ENCODE results near the gene HP. TPM values are rescaled to one million over a fixed set of nuclear protein-coding genes. Genes with fewer than 3 reads are reported as not detected.
"Not testable (repeated sequence)": the region's sequence is repeated elsewhere in the genome, so short reads cannot be mapped to it uniquely, and the experiment has no call there.

The HP gene
- under 1 TPM; 0.47 to 0.78 (median 0.51) TPM for polyA plus RNA-seq (ENCODE audit: insufficient read length in 3 of 3)

- not testable (repeated sequence) for DNase-seq (ENCODE audit: low read depth in 3 of 3, low spot score in 2 of 3)
These were observed at the start of gene HP for GRCh38 chr16:72054254-72054847. Gene HP, plus strand, starts transcription at chr16:72054505. Its CDS starts 148 bp downstream, at chr16:72054653.

GRCh38 chr16:72008065-72008423 lies 46.3 kb upstream of the HP start:
- DNase-seq (ENCODE audit: low read depth in 3 of 3, low spot score in 2 of 3) = not testable (repeated sequence)

GRCh38 chr16:72008424-72009216 lies 45.7 kb upstream of the HP start, which contains the start of gene DHODH:
Gene DHODH, plus strand, starts transcription at chr16:72008744. Its CDS starts 21 bp downstream, at chr16:72008765.
- DNase-seq (ENCODE audit: low read depth in 3 of 3, low spot score in 2 of 3) = peak; percentile 86 to 94 (median 89)

GRCh38 chr16:72009779-72010178 lies 44.5 kb upstream of the HP start:
- DNase-seq (ENCODE audit: low read depth in 3 of 3, low spot score in 2 of 3) = no peak

- DNase-seq (ENCODE audit: low read depth in 3 of 3, low spot score in 2 of 3) = no peak
These were observed 41.7 kb upstream of the HP start for GRCh38 chr16:72012607-72013006.

GRCh38 chr16:72013389-72013788 lies 40.9 kb upstream of the HP start:
- no peak for DNase-seq (ENCODE audit: low read depth in 3 of 3, low spot score in 2 of 3)

GRCh38 chr16:72013888-72014581 lies 40.3 kb upstream of the HP start:
- DNase-seq (ENCODE audit: low read depth in 3 of 3, low spot score in 2 of 3) = no peak

GRCh38 chr16:72014675-72015074 lies 39.6 kb upstream of the HP start:
- no peak for DNase-seq (ENCODE audit: low read depth in 3 of 3, low spot score in 2 of 3)

GRCh38 chr16:72015124-72015523 lies 39.2 kb upstream of the HP start:
- DNase-seq (ENCODE audit: low read depth in 3 of 3, low spot score in 2 of 3) = no peak

- DNase-seq (ENCODE audit: low read depth in 3 of 3, low spot score in 2 of 3) = no peak
These were observed 35.8 kb upstream of the HP start for GRCh38 chr16:72018470-72018869.

- DNase-seq (ENCODE audit: low read depth in 3 of 3, low spot score in 2 of 3) = no peak
These were observed 33.3 kb upstream of the HP start for GRCh38 chr16:72021043-72021442.

- no peak for DNase-seq (ENCODE audit: low read depth in 3 of 3, low spot score in 2 of 3)
These were observed 32.2 kb upstream of the HP start for GRCh38 chr16:72022127-72022526.

- DNase-seq (ENCODE audit: low read depth in 3 of 3, low spot score in 2 of 3) = no peak
These were observed 30.3 kb upstream of the HP start for GRCh38 chr16:72023962-72024361.

GRCh38 chr16:72024862-72025382 lies 29.4 kb upstream of the HP start:
- no peak for DNase-seq (ENCODE audit: low read depth in 3 of 3, low spot score in 2 of 3)

GRCh38 chr16:72025404-72026114 lies 28.7 kb upstream of the HP start:
- no peak for DNase-seq (ENCODE audit: low read depth in 3 of 3, low spot score in 2 of 3)

GRCh38 chr16:72027669-72028378 lies 26.5 kb upstream of the HP start:
- no peak for DNase-seq (ENCODE audit: low read depth in 3 of 3, low spot score in 2 of 3)

GRCh38 chr16:72029567-72030271 lies 24.6 kb upstream of the HP start:
- no peak for DNase-seq (ENCODE audit: low read depth in 3 of 3, low spot score in 2 of 3)

GRCh38 chr16:72033437-72033836 lies 20.9 kb upstream of the HP start:
- DNase-seq (ENCODE audit: low read depth in 3 of 3, low spot score in 2 of 3) = no peak

GRCh38 chr16:72036098-72036497 lies 18.2 kb upstream of the HP start:
- no peak for DNase-seq (ENCODE audit: low read depth in 3 of 3, low spot score in 2 of 3)
